Measurements from ENCODE around the gene KIAA1671.

The KIAA1671 gene

GRCh38 chr22:24982301-24983056, 30.0 kb downstream of the KIAA1671 start:
- no peak for DNase-seq

DNA sequence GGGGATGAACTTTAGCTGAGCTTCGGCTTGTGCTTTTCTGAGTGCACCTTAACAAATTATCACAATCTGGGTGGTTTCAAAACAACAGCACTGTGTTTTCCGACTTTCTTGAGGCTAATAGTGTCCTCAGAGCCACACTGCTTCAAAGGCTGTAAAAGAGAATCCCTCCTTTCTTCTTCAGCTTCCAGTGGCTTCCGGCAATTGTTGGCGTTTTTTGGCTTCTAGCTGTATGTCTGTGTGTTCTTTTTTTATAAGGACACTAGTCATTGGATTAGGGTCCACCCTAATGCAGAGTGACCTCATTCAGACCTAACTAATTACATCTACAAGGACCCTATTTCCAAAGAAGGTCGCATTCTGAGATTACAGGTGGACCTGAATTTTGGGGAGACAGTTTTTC, 30.6 kb downstream of the KIAA1671 start:
- no peak for DNase-seq

DNA sequence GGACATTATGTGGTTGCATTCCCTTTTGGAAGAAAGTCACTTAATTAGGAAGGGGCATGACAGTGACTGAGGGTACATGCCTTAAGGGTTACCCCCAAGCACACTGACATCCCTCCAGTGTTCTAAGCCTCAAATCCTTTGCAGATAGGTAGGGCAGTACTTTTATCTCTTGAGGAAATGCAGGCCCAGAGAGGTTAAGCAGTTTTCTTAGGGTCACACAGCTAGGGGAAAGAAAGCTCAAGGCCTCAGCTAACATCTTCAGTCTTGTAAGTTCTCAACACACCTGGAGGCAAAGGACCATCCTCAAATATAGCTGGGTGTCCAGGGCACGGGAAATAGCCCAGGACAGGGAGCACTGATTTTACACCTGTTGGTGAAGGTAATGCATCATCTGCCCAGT, 31.6 kb downstream of the KIAA1671 start:
- DNase-seq: no peak

GRCh38 chr22:24985826-24986214, 33.3 kb downstream of the KIAA1671 start:
- no peak for DNase-seq

GRCh38 chr22:24986816-24987215, 34.3 kb downstream of the KIAA1671 start:
- no peak for DNase-seq

- no peak for DNase-seq
Measured at GRCh38 chr22:24989135-24989534, 36.6 kb downstream of the KIAA1671 start.

- DNase-seq: no peak
Measured at GRCh38 chr22:24989541-24989951, 37.0 kb downstream of the KIAA1671 start.

- DNase-seq: no peak
Measured at GRCh38 chr22:24990344-24990905, 37.9 kb downstream of the KIAA1671 start.

GRCh38 chr22:24992946-24993345, 40.4 kb downstream of the KIAA1671 start:
- DNase-seq: no peak

DNA sequence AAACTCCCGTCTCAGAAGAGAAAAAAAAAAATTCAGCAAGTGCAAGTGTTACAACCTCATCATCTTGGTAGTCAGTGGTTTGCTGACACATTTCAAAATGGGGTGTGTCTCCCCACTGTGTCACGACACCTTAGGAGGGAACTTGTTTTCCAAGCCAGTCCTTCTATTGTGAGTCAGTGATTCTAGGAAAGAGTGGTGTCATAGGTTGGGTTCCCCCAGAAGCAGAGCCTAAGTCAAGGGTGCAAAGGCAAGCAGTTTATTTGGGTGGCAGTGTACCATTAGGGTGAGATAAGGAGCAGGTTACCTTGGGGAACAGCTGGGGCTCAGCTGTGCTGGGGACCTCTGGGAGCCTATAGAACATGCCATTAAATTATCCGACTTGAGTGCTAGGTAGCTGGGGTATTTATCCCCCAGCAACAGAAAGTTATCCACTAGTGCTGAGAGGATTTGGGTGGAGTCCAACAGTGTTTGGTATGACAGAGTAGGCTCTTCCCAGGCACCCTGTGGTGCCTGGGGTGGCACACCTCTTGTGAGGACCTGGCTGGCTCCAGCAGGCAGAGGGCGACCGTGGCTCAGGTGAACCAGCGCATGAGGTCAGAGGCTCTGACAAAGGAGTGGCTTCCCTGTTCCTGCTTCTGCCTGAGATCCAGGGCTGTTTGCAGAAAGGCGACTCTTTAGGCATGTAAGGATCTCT, 41.7 kb downstream of the KIAA1671 start:
- no peak for DNase-seq

DNA sequence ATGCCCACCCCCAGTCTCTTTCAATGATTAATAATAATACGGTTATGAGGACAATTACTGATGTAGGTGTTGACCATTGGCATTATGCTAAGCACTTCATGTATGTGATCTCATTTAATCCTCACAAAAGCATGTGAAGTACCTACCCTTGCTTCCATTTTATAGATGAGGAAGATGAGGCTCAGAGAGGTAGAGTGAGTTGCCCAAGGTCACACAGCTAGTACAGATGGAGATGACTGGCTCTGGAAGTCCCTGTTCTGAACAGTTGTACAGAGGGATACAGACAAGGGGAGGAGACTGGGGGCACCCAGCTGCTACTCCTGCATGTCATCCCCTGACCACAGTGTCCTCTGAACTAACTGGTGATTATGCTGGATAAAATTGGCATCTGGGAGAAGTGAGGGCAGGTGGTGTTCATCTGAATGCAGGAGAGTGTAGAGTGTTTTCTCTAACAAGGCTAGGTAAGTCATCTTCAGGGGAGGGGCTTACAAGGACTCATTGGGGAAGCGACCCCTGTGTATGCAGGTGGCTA, 43.2 kb downstream of the KIAA1671 start:
- no peak for DNase-seq

GRCh38 chr22:24996420-24996952, 44.0 kb downstream of the KIAA1671 start:
- peak; percentile 57 for DNase-seq

- peak; percentile 20 for DNase-seq
Measured at GRCh38 chr22:24997023-24997422, 44.5 kb downstream of the KIAA1671 start.

DNA sequence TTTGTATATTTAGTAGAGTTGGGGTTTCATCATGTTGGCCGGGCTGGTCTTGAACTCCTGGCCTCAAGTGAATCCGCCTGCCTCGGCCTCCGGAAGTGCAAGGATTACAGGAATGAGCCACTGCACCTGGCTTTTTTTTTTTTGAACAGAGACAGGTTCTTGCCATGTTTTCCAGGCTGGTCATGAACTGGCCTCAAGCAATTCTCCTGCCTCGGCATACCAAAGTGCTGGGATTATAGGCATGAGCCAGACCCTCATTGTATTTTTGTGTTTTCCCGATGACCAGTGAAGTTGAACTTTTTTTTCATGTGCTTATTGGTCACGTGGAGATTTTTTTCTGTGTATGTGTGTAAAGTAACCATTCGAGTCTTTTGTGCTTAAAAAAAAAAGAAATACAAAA, 48.2 kb downstream of the KIAA1671 start:
- DNase-seq: no peak

DNA sequence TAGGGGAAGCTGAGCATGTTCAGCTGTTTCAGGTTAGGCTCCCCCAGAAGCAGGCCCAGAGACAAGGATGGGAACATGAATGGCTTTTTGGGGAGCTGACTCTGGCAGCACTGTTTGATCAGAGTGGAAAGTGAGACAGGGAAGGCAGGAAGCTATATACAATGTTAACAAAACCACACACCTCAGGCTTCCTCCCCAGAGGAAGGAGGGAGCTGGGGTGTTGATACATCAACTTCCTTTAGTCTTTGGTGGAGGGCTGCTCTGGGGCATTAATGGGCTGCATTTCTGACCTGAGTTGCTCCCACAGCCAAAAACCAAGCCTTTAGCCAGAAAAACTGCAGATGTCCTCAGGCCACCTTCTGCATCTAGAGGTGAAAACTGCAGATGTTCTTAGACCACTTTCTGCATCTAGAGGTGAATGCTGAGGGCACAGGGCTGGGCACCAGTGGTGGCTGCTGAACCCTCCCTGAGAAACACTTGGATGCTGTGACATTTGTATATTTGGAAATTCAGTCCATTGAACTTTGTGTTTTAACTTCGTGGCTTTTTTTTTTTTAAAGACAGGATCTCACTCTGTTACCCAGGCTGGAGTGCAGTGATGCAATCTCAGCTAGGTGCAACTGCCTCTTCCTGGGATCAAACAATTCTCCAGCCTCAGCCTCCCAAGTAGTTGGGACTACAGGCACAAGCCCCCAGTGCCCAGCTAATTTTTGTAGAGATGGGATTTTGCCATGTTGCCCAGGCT, 49.9 kb downstream of the KIAA1671 start:
- DNase-seq: no peak

- no peak for DNase-seq
Measured at GRCh38 chr22:25006354-25006753, 53.8 kb downstream of the KIAA1671 start.

- DNase-seq: no peak
Measured at GRCh38 chr22:25007444-25008106, 55.1 kb downstream of the KIAA1671 start.

- DNase-seq: peak; percentile 44
Measured at GRCh38 chr22:25008666-25009065, 56.1 kb downstream of the KIAA1671 start.

DNA sequence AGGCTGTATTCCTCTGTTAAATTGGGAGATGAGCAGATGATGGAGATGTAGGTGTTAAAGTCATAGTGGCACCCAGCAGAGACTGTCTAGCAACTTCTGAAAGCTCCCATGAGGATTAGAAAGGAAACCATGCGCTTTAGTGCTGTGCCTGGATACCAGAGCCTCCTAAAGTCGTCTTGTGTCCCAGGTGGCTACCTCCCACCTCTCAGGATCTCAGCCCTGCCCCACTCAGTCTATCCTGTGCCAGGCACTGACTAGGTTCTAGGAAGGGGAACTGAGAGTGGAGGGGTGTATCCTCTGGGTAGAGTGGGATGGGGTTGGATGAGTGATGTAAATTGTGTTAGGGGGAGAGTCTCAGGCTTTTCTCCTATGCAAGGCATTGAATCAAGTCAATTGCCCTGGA, 60.2 kb downstream of the KIAA1671 start:
- no peak for DNase-seq

DNA sequence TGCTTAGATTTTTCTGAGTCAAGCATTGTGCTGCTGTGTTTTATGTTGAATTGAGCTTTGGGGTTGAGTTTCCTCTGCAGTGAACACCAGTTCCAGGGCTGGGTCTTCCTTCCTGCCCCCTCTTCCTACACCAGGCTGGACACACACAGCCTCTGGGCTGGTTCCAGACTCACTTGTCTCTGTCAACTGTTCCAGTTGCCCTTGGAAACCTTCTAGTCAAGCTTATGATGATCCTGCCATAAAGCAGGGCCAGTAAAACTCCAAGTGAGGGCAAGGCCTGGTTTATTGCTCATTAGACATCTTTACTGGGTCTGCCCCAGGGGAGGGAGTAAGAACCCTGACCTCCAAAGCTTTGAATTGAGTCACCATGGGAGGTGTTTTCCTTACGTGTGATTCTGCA, 61.1 kb downstream of the KIAA1671 start:
- no peak for DNase-seq

GRCh38 chr22:25014896-25015755, 62.6 kb downstream of the KIAA1671 start:
- DNase-seq: no peak

Data from retina (tissue), 1 donor.